GM08714 (cell line): ENCODE measurements around the gene CCNY.
A peak's percentile ranks its signal among the peaks of the same experiment; 100 is the strongest.

ENCODE experiments used
- H3K4me3 ChIP-seq: fragments of 200-500 bp; sonication (Bioruptor generic); 2 replicates; pipeline ENCODE4 v1.5.1; 2014; ENCODE audit warnings: mild to moderate bottlenecking, low read length, inconsistent platforms
- ZNF274 ChIP-seq: IDR thresholded peaks from 2 replicates; pipeline ENCODE4 v1.6.1; 2012; ENCODE audit warnings: mild to moderate bottlenecking, low read depth, low read length

The CCNY gene

GRCh38 chr10:35375091-35375765, 38.9 kb downstream of the CCNY start:
- H3K4me3 ChIP-seq, result no peak overlapping the region
- no peak for TF ChIP-seq ZNF274

GRCh38 chr10:35377050-35377728, 40.9 kb downstream of the CCNY start:
- H3K4me3 ChIP-seq, result no peak overlapping the region
- TF ChIP-seq ZNF274, result no peak

GRCh38 chr10:35378541-35379210, 42.4 kb downstream of the CCNY start:
- peak overlapping the region; percentile 33; the same call in 1 of the 2 replicates for H3K4me3 ChIP-seq
- TF ChIP-seq ZNF274, result no peak

- TF ChIP-seq ZNF274, result no peak
- peak overlapping the region; percentile 33; the same call in 1 of the 2 replicates for H3K4me3 ChIP-seq
Measured at GRCh38 chr10:35379226-35380137, 43.2 kb downstream of the CCNY start.

GRCh38 chr10:35382096-35382495, 45.8 kb downstream of the CCNY start:
- no peak overlapping the region for H3K4me3 ChIP-seq
- no peak for TF ChIP-seq ZNF274

GRCh38 chr10:35384265-35384868, 48.1 kb downstream of the CCNY start:
- no peak overlapping the region for H3K4me3 ChIP-seq
- TF ChIP-seq ZNF274, result no peak

GRCh38 chr10:35386594-35387174, 50.4 kb downstream of the CCNY start:
- no peak overlapping the region for H3K4me3 ChIP-seq
- no peak for TF ChIP-seq ZNF274

GRCh38 chr10:35387768-35388167, 51.5 kb downstream of the CCNY start:
- TF ChIP-seq ZNF274, result no peak
- H3K4me3 ChIP-seq, result no peak overlapping the region

GRCh38 chr10:35388197-35388596, 51.9 kb downstream of the CCNY start:
- no peak for TF ChIP-seq ZNF274

GRCh38 chr10:35388682-35389081, 52.4 kb downstream of the CCNY start:
- TF ChIP-seq ZNF274, result no peak
- no peak overlapping the region for H3K4me3 ChIP-seq

More at GRCh38 chr10:35388197-35388596, 51.9 kb downstream of the CCNY start:
- no peak overlapping the region for H3K4me3 ChIP-seq

- no peak for TF ChIP-seq ZNF274
- no peak overlapping the region for H3K4me3 ChIP-seq
Measured at GRCh38 chr10:35390161-35390840, 54.0 kb downstream of the CCNY start.

- TF ChIP-seq ZNF274, result no peak
- no peak overlapping the region for H3K4me3 ChIP-seq
Measured at GRCh38 chr10:35390843-35391152, 54.5 kb downstream of the CCNY start.

GRCh38 chr10:35391153-35391953, 55.0 kb downstream of the CCNY start:
- H3K4me3 ChIP-seq, result no peak overlapping the region
- no peak for TF ChIP-seq ZNF274
